NK-92 (cell line): ENCODE measurements around the gene PDE3B.
"Not testable (repeated sequence)": the region's sequence is repeated elsewhere in the genome, so short reads cannot be mapped to it uniquely, and the experiment has no call there.

ENCODE experiments used
- DNase-seq: peaks from one replicate; lab custom pipeline; 2025; ENCODE audit not compliant: unreplicated experiment; lab: John Stamatoyannopoulos, UW

Gene PDE3B

DNA sequence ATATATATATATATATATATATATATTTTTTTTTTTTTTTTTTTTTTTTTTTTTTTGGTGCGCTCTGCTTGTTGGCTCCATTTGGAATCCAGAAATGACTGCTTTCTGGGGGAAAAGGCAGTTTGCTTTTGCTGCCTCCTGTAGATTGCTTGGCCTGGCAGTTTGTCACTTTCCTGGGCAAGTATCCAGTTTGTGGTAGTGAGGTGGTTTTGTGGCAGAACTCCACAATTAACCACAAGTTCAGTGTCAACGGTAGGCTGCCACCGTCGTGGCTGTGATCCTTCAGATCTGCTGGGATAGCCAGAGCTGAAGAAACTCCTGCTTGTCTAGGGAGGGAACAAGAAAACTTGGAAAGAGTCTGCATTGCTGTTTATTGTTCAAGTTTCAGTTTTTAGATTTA lies 5.0 kb upstream of the PDE3B start:
- DNase-seq = no peak

DNA sequence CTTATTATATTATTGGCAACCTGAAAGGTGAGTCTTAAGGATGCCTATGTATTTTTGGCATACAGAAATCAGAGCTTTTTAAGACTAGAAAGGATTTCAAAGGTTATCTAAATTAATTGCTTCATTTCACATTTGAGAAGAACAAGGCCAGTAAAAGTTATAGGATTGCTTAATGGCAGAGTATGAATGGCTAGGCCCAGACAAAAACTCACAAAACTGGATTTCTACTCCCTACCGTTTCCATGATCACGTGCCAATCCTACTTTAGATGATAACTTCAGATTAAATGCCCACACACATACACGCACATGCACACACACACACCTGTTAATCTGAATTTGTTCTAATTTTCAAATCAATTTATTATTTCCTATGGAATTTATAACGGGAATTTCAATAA lies 1.8 kb upstream of the PDE3B start:
- no peak for DNase-seq

DNA sequence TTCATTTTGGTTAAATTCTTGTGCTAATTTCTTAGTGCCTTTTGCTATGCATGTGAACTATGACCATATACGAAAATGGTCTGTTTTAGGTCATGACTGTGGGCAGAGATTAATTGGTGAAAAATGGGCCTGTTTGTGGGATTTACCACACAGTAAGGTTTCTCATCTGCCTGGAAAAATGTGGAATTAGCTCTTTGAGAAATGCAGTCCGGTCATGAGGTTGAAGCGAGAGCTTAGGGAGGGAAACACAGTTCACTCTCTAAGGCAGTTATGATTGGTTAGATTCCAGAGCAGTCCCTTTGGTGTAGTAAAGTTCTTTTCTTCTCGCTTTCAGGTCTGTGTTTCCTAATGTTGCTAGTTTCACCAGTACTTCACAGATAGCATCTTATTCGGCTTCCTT lies 1.2 kb upstream of the PDE3B start:
- DNase-seq = no peak

DNA sequence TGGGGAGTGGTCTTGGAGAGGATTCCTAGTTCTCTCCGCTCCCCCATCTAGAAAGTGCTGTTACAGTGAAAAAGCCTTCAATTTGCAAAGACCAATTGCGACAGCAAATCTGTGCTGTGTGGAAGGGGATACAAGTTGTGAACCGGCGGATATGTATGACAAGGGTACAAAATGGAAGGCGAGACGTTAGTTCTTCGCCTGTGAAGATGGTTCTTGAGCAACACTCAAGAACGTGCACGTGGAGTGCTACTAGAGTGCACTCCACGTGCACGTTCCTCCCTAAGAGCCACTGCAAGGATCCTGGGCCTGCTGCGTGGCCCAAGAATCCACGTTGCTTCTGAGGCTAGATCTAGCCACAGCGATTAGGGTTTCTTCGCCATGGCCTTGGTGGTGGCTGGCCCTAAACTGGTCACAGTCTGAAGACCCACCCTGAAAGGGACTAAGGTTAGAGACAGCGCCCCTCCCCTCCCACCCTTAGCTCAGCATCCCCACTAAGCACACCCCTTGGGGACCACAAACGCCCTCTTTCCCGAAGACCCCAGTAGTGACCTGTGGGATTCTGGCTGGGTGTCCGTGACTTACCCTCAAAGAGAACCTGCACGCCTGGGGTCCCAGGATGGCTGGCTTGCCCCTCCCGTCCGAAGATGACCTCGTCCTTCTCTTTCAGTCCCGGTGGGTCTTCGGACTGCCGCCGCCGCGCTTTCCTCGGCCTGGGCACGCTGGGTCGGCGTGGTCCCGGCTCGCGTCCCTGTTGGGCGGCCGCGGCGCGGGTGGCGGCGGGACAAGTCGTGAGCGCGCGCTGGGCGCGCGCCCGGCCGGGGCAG lies 519 bp upstream of the PDE3B start:
- DNase-seq = no peak

DNA sequence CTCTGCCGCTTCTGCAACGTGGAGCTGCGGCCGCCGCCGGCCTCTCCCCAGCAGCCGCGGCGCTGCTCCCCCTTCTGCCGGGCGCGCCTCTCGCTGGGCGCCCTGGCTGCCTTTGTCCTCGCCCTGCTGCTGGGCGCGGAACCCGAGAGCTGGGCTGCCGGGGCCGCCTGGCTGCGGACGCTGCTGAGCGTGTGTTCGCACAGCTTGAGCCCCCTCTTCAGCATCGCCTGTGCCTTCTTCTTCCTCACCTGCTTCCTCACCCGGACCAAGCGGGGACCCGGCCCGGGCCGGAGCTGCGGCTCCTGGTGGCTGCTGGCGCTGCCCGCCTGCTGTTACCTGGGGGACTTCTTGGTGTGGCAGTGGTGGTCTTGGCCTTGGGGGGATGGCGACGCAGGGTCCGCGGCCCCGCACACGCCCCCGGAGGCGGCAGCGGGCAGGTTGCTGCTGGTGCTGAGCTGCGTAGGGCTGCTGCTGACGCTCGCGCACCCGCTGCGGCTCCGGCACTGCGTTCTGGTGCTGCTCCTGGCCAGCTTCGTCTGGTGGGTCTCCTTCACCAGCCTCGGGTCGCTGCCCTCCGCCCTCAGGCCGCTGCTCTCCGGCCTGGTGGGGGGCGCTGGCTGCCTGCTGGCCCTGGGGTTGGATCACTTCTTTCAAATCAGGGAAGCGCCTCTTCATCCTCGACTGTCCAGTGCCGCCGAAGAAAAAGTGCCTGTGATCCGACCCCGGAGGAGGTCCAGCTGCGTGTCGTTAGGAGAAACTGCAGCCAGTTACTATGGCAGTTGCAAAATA lies 816 bp downstream of the PDE3B start:
- no peak for DNase-seq

DNA sequence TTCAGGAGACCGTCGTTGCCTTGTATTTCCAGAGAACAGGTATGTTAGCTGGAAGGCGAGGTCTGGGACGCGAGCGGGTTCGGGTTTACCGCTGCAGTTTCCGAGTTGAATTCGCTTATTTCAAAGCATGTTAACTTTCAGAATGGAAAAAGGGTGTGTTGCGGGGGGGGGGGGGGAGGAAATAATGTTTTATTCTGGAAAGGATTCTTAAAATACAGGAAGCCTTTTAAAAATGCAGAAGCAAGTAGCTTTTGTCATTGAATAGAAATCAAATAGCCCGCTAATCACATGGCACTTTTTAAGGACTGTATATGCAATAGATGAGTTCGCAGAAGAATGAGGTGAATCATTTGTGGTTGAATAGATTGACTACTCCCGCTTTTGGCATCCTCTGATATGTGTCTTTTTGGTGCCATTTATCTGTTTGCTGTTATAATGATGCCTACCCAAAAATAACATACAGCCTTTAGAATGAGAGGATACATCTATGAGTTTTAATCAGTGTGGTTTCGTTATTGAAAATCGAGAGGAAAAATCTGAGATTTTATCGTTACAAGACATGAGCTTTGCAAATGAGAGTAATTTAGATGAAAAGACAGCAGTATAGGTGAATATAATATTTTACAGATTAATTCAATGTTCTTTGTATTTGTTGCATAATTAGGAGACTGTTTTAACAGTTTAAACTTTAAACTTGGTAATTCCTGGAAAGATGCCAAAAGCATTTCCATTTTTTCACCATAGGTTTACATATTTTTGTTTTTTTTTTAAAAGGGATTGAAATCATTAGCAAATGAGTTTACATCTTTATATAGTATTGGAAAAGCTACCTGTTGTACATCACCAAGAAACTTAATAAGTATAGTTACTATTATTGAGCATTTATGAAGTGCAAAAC lies 1.7 kb downstream of the PDE3B start:
- DNase-seq = no peak

DNA sequence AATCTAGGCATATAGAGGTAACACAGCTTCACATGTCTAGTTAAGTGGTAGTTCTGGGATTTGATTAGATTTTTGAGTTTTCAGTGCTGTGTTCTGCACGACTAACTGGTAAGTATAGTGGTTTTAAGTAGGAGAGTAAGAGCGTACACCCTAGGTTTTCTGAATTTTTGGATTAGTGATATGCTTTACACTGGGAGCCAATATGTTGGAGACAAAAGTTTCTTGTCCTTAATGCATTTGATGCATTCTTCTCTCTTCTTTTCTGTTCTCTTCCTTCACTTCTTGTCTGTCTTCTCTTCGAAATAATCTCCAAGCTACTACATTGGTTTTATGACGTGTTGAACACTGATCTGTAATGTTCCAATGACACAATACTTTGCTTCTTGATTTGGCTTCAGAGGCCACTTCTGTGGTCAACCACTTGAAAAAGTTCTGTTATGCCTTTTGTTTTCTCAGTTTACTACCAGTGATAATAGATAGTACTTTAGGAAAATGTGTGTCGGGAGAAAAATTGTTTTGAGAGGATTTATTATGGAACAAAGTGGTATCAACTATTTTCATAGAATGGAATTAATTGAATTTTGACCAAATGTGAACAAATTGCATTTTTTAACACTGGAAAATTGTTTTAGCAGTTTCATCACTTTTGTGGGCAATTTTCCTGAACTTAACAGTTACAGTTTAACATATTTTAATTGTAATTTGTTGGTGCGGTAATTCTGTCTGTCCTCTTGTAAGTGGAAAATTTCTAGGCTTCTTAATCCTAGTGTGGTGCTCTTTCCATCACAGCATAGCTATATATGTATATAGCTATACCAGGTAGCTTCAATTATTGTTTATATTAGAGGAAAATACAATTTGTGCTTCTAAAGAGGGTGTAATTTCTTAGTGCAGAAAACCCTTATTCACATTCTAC lies 2.6 kb downstream of the PDE3B start:
- no peak for DNase-seq

DNA sequence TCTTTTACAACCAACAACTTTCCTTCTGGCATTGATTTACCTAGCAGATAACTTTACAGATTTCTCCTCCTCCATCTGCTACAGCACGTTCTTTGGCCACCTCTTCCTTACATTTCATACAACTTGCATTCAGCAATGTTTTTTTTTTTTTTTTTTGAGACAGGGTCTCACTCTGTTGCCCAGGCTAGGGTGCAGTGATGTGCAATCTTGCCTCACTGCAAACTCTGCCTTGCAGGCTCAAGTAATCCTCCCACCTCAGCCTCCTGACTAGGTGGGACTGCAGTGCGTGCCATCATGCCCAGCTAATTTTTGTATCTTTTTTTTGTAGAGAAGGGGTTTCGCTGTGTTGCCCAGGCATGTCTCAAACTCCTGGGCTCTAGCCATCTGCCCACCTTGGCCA lies 6.5 kb downstream of the PDE3B start:
- DNase-seq = no peak

DNA sequence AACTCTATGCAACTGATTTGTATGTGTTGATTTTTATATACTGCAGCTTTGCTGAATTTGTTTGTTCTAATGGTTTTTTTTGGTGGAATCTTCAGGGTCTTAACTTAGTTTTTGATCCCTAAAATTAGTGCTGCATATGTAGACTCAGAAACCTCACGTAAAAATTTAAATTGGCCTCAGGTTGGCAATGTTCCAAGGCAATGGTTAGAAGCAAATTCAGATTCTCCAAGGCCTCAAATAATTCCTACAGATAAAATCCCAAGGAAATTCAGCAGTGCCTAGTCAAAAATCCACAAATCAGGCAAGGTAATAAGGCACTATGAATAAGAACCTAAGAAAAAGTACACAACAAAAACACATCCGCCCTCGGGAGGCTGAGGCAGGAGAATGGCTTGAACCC lies 9.5 kb downstream of the PDE3B start:
- no peak for DNase-seq

DNA sequence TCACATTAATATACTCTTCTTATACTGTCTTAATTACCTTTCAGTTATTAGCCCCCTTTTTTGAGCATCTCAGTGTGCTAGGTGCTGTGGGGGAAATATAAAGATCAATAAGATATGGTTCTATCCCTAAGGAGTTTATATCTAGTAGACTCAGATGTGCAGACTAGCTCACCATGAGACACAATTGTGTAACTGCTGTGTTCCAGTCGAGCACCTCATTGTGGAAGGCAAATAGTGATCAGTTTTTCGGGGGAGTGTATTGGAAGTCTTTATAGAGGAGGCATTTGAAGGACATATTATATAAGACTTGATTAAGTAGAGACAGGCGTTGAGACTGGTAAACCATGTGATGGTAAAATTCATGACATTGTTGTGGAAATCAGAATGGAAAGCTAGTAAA lies 11.8 kb downstream of the PDE3B start:
- no peak for DNase-seq

DNA sequence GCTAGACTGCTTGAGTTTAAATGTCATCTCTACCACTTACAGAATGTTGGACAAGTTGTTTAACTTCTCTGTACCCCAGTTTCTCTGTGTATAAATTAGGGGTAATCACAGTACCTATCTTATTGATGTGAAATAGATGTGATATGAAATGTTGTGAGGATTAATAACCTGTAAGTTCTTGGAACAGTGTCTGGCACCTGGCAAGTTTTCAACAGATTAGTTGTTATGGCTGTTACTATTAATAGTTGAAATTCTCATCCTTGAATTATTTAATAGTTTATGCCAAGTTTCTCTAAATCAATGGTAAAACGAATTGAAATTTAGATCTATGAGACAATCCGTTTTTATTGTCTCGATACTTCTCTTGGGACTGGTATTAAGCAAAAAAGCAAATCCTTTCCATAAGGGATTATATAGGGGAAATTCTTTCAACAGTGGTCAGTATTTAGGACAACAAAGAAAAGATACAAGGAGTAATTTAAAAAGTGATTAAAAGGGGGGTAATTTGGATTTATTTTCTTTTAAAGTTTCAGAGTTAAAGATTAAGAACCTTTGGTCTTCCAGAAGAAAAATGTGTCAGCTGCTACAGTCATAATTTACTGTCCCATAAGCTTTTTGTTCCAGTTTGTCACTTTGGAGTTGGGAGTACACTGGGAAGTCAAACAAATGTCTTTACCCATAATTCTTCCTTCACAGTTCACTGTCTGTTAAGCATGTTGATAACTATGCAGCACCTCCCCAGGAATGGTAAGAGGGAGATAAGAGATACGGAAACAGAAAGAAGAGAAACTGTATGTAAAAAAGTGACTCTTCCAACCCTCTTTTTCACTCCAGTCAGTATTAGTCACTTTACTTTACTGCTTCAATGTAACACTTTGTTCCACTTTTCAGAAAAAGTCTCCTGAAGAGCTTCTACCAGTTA lies 13.2 kb downstream of the PDE3B start:
- DNase-seq = no peak

DNA sequence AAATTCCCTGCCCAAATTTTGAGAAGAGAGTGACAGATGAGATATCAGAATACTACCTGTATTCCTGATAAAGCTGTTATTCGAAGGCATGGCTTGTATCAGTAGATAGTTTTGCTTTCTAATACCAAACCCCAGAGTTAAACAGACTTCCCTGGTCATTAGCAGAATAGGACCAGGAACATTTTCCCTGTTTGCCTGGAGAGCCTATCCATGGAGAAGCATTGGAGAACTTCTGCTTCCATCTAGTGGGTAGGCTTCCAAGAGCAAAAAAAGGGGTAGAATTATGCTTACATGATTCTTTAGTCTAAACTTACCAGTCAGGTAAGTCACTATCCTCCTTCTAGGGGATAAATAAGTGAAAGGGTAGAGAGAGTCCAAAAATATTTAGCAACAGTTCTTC lies 14.2 kb downstream of the PDE3B start:
- DNase-seq = no peak

DNA sequence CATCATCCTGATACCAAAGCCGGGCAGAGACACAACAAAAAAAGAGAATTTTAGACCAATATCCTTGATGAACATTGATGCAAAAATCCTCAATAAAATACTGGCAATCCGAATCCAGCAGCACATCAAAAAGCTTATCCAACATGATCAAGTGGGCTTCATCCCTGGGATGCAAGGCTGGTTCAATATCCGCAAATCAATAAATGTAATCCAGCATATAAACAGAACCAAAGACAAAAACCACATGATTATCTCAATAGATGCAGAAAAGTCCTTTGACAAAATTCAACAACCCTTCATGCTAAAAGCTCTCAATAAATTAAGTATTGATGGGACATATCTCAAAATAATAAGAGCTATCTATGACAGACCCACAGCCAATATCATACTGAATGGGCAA lies 21.3 kb downstream of the PDE3B start:
- DNase-seq = not testable (repeated sequence)

DNA sequence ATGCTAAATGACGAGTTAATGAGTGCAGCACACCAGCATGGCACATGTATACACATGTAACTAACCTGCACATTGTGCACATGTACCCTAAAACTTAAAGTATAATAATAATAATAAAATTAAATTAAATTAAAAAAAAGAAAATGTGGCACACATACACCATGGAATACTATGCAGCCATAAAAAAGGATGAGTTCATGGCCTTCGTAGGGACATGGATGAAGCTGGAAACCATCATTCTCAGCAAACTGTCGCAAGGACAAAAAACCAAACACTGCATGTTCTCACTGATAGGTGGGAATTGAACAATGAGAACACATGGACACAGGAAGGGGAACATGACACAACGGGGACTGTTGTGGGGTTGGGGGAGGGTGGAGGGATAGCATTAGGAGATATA lies 23.7 kb downstream of the PDE3B start:
- not testable (repeated sequence) for DNase-seq

DNA sequence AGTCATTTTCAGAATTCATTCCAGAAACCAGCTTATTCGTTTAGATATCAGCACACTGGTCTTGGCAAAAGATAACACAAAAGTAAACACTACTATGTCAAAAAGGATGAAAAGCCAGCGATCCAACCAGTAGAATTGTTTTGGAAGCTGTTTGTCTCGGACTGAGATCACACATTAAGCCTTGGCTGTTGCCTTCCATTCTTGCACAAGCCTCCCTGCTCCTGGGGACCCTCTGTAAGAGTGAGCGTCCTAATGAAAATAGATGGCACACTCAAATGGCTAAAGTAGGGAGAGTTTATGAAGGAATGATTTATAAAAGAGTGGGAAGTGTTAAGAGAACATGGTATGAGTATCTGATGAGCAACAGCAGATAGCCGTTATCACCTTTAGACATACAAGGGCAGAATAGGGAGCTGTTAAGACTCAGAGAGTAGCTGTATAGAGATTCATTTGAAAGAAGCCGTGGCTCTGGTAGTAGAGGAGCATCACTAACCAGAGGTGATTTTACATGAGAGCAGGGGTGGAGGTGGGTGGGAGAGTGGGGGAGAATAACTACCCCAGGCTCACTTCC lies 25.2 kb downstream of the PDE3B start:
- DNase-seq = no peak

DNA sequence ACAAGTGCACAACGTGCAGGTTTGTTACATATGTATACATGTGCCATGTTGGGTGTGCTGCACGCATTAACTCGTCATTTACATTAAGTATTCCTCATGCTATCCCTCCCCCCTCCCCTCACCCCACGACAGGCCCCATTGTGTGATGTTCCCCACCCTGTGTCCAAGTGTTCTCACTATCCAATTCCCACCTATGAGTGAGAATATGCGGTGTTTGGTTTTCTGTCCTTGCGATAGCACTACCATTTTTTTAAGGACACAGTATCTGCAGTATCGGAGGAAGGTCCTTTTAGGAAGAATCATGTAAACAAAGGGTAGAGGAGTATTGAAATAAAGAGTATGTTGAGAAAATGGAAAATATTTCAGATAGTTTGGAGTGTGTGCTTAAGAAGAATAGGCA lies 25.9 kb downstream of the PDE3B start:
- DNase-seq = no peak

DNA sequence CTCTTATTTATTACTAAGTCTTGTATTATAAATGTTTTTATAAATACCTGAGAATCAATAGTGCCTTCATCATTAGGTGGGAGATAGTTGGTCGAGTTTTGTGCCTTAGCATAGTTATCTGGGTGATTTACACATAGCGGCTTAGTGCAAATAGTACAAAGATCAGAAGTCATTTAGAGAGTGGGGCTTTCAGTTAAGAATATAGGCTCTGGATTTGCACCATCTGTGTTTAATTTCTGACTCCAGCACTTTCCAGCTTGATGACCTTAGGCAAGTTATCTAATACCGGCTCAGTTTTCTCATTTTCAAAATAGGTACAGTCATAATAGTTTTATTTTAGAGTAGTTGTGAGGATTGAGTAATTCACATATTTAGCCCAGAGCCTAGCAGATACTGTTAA lies 26.4 kb downstream of the PDE3B start:
- no peak for DNase-seq

DNA sequence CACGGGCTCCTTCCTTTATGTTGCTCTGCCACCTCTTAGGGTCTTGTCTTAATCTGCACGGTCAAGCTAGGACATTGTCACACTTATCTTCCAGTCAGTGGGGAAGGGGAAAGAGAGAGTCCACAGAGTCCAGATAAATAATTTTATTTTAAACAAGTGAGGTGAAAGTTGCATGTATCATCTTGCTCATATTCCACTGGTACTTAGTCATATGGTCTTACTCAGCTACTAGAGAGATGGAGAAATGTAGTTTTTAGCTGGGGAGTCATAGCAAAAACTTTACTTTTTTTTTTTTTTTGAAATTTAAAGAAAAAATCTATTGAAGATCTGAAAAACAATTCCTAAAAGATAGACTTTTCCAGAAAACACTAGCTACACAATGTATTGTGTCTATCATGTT lies 29.0 kb downstream of the PDE3B start:
- DNase-seq = no peak

DNA sequence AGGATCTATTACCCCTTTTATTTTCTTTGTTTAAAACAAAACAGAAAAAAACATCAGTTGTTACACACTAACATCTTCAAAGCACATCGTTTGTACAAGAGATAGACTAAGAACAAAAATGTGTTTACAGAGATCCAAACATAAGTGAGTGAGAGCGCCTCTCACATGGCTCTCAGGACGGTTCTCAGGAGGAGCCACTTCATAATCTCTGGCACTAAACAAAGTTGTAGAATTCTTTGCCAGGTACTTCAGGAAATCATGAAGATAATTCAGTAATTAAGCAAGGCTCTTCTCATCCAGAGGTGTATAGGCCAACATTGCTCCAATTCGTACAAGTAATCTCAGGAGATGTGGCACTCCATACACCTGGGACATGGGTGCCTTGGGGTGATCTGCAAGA lies 29.8 kb downstream of the PDE3B start:
- DNase-seq = no peak
